Smooth muscle cell (in vitro differentiated cells): ENCODE measurements around the gene SAMD1. TPM values are rescaled to one million over a fixed set of nuclear protein-coding genes. Genes with fewer than 3 reads are reported as not detected.

Source experiments
- DNase-seq: peaks from one replicate; lab custom pipeline; 2025; ENCODE audit not compliant: unreplicated experiment; lab: John Stamatoyannopoulos, UW
- H2AFZ ChIP-seq: fragments of 200-600 bp; sonication (generic); 2 replicates; pipeline ENCODE4 v1.6.0; 2016; ENCODE audit warnings: antibody characterized with exemption, low read depth, mild to moderate bottlenecking
- H3F3A ChIP-seq: fragments of 200-600 bp; sonication (generic); 2 replicates; pipeline ENCODE4 v1.6.0; 2017; ENCODE audit warnings: antibody characterized with exemption, low read depth
- H3K27ac ChIP-seq: fragments of 200-600 bp; sonication (generic); 2 replicates; pipeline ENCODE4 v1.5.1; 2016; ENCODE audit warnings: low read depth, mild to moderate bottlenecking
- H3K27me3 ChIP-seq: fragments of 200-600 bp; sonication (generic); 2 replicates; pipeline ENCODE4 v1.6.1; 2016; ENCODE audit warnings: low read depth, mild to moderate bottlenecking
- H3K36me3 ChIP-seq: fragments of 200-600 bp; sonication (generic); 2 replicates; pipeline ENCODE4 v1.5.1; 2016; ENCODE audit warnings: low read depth
- H3K4me1 ChIP-seq: fragments of 200-600 bp; sonication (generic); 2 replicates; pipeline ENCODE4 v1.5.1; 2016; ENCODE audit warnings: low read depth
- H3K4me2 ChIP-seq: fragments of 200-600 bp; sonication (generic); 2 replicates; pipeline ENCODE4 v1.6.0; 2016; ENCODE audit warnings: mild to moderate bottlenecking
- H3K4me3 ChIP-seq: fragments of 200-600 bp; sonication (generic); 2 replicates; pipeline ENCODE4 v1.5.1; 2016; ENCODE audit warnings: mild to moderate bottlenecking
- H3K79me2 ChIP-seq: fragments of 200-600 bp; sonication (generic); 2 replicates; pipeline ENCODE4 v1.6.0; 2016; ENCODE audit warnings: low read depth, mild to moderate bottlenecking
- H3K9ac ChIP-seq: fragments of 200-600 bp; sonication (generic); 2 replicates; pipeline ENCODE4 v1.6.0; 2016; ENCODE audit warnings: low read depth
- H3K9me3 ChIP-seq: fragments of 200-600 bp; sonication (generic); replicated peaks from 2 replicates; pipeline ENCODE4 v1.5.1; 2016; ENCODE audit warnings: low read depth
- H4K20me1 ChIP-seq: fragments of 200-600 bp; sonication (generic); 2 replicates; pipeline ENCODE4 v1.6.0; 2016; ENCODE audit warnings: low read depth
- CTCF ChIP-seq: fragments of 200-600 bp; sonication (generic); IDR thresholded peaks from 2 replicates; pipeline ENCODE4 v1.5.1; 2017; ENCODE audit warnings: borderline replicate concordance, mild to moderate bottlenecking, antibody characterized with exemption; ENCODE audit not compliant: insufficient read depth, poor library complexity, severe bottlenecking
- WGBS: methylation state at CpG from one replicate; pipeline ENCODE4 v1.1.7; 2016; ENCODE audit warnings: low lambda C conversion rate; 5-methylcytosine and 5-hydroxymethylcytosine counted together
- polyA plus RNA-seq: library from polyadenylated mRNA; unstranded; fragments of >200 nt; fragmentation: Nextera tagmentation; extraction: Ambion mirVana; gene quantifications from 2 replicates; pipeline ENCODE4 v1.2.1, GENCODE V29; 2016
- total RNA-seq: library from RNA; depleted of rRNA; stranded (reverse); fragments of >200 nt; gene quantifications from 2 replicates; pipeline ENCODE4 v1.2.3, GENCODE V29; 2014

Gene SAMD1
- total and polyA plus RNA-seq, 2 experiments from 2014 or later = 35.0 to 71.3 TPM

DNA sequence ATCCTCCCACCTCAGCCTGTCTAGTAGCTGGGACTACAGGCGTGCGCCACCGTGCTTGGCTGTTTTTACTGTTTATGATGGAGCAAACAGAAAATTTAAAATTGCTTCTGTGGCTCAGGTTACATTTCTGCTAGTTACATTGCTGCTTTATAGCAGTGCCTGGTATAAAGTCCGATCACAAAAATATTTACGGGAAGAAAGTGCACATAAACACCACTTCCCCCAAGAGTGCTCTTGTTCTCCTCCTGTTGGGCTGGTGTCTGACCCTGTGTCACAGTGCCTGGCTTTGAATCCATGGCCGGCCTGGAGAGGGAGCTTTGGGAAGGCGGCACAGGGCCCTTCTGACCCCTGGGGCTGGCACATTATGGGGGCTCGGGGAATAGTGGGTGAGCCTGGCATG is 15.1 kb upstream of the SAMD1 start:
- Histone ChIP-seq H3K27me3 (no peaks in the 10 kb centered on the region), H3K4me1 (no peaks in the 10 kb centered on the region), H3K79me2 (peaks cover 3% of the 10 kb centered on the region), H3K36me3 (no peaks in the 10 kb centered on the region), H3K9me3 (no peaks in the 10 kb centered on the region), H3K4me3 (no peak overlapping the region), H2AFZ (no peak overlapping the region), H3K27ac (no peak overlapping the region), H4K20me1 (peaks cover 16% of the 10 kb centered on the region), H3K9ac (no peak overlapping the region), H3F3A (no peaks in the 10 kb centered on the region), H3K4me2 (no peak overlapping the region)
- 98% methylated on average over 8 of the region's 8 CpGs for WGBS
- TF ChIP-seq CTCF = no peak
- no peak for DNase-seq

- TF ChIP-seq CTCF = no peak
- WGBS = 100% methylated on average over 1 of the region's 1 CpG
- H2AFZ ChIP-seq = no peak overlapping the region
These were observed 12.8 kb upstream of the SAMD1 start for GRCh38 chr19:14103310-14103709.

GRCh38 chr19:14102756-14103155 is 12.2 kb upstream of the SAMD1 start:
- Histone ChIP-seq H2AFZ (no peak overlapping the region), H3K4me2 (no peak overlapping the region), H3K79me2 (no peaks in the 10 kb centered on the region), H3K4me3 (no peak overlapping the region), H3K4me1 (no peaks in the 10 kb centered on the region), H3K36me3 (no peaks in the 10 kb centered on the region), H4K20me1 (peaks cover 3% of the 10 kb centered on the region), H3F3A (no peaks in the 10 kb centered on the region), H3K9me3 (no peaks in the 10 kb centered on the region), H3K27me3 (no peaks in the 10 kb centered on the region), H3K9ac (no peak overlapping the region), H3K27ac (no peak overlapping the region)
- no peak for TF ChIP-seq CTCF
- WGBS = 93% methylated on average over 10 of the region's 10 CpGs
- DNase-seq = no peak

More at GRCh38 chr19:14103310-14103709, 12.8 kb upstream of the SAMD1 start:
- peaks cover 8% of the 10 kb centered on the region for H4K20me1 ChIP-seq
- H3K9me3 ChIP-seq = no peaks in the 10 kb centered on the region
- H3K9ac ChIP-seq = no peak overlapping the region
- H3K79me2 ChIP-seq = no peaks in the 10 kb centered on the region
- no peaks in the 10 kb centered on the region for H3K4me1 ChIP-seq
- H3K27ac ChIP-seq = no peak overlapping the region
- H3K4me3 ChIP-seq = no peak overlapping the region
- H3K4me2 ChIP-seq = no peak overlapping the region
- DNase-seq = no peak
- no peaks in the 10 kb centered on the region for H3F3A ChIP-seq
- H3K27me3 ChIP-seq = no peaks in the 10 kb centered on the region
- H3K36me3 ChIP-seq = no peaks in the 10 kb centered on the region

GRCh38 chr19:14102102-14102696 is 11.6 kb upstream of the SAMD1 start:
- Histone ChIP-seq H3K27ac (no peak overlapping the region), H3K36me3 (no peaks in the 10 kb centered on the region), H4K20me1 (no peaks in the 10 kb centered on the region), H3K9ac (no peak overlapping the region), H3K27me3 (no peaks in the 10 kb centered on the region), H3K4me1 (no peaks in the 10 kb centered on the region), H3K79me2 (no peaks in the 10 kb centered on the region), H3K4me2 (no peak overlapping the region), H3K4me3 (no peak overlapping the region), H2AFZ (no peak overlapping the region), H3K9me3 (no peaks in the 10 kb centered on the region), H3F3A (no peaks in the 10 kb centered on the region)
- no peak for TF ChIP-seq CTCF
- no peak for DNase-seq
- 94% methylated on average over 11 of the region's 11 CpGs for WGBS
